NT2/D1 (cell line): ENCODE data around the gene HOXA9.

ENCODE experiments used
- DNase-seq: peaks from one replicate; pipeline ENCODE4 v3.0.0-alpha.2; 2011; ENCODE audit warnings: low read depth, low spot score
- H3K27me3 ChIP-seq: 2 replicates; pipeline ENCODE4 v1.6.0; 2011; ENCODE audit warnings: mild to moderate bottlenecking; ENCODE audit not compliant: insufficient read length, insufficient read depth
- H3K36me3 ChIP-seq: 2 replicates; pipeline ENCODE4 v1.6.1; 2011; ENCODE audit warnings: mild to moderate bottlenecking, low read length, mixed read lengths; ENCODE audit not compliant: insufficient read depth, insufficient read length
- H3K4me1 ChIP-seq: 2 replicates; pipeline ENCODE4 v1.5.1; 2011; ENCODE audit not compliant: insufficient read depth, insufficient read length
- H3K4me3 ChIP-seq: 2 replicates; pipeline ENCODE4 v1.5.1; 2011; ENCODE audit warnings: low read depth; ENCODE audit not compliant: insufficient read length
- H3K9ac ChIP-seq: 2 replicates; pipeline ENCODE4 v1.6.0; 2011; ENCODE audit warnings: low read depth; ENCODE audit not compliant: insufficient read length
- H3K9me3 ChIP-seq: 2 replicates; pipeline ENCODE4 v1.5.1; 2011; ENCODE audit warnings: mild to moderate bottlenecking, low read length; ENCODE audit not compliant: insufficient read depth
- SUZ12 ChIP-seq: IDR thresholded peaks from 2 replicates; pipeline ENCODE4 v1.6.1; 2011; ENCODE audit not compliant: insufficient read length, insufficient read depth; ENCODE audit errors: extremely low read depth
- YY1 ChIP-seq: IDR thresholded peaks from 2 replicates; pipeline ENCODE4 v1.6.1; 2011; ENCODE audit not compliant: insufficient read length, insufficient read depth
- ZNF274 ChIP-seq: IDR thresholded peaks from 2 replicates; pipeline ENCODE4 v1.6.1; 2011; ENCODE audit warnings: mild to moderate bottlenecking, low read depth, low read length

The HOXA9 gene

GRCh38 chr7:27124096-27124901 lies 41.0 kb downstream of the HOXA9 start:
- H3K4me1 ChIP-seq: no peaks in the 10 kb centered on the region
- H3K36me3 ChIP-seq: no peaks in the 10 kb centered on the region
- peaks cover 100% of the 10 kb centered on the region for H3K27me3 ChIP-seq
- no peak overlapping the region for H3K9ac ChIP-seq
- H3K9me3 ChIP-seq: no peaks in the 10 kb centered on the region
- no peak for DNase-seq
- TF ChIP-seq SUZ12 (peak; percentile 82), ZNF274 (no peak), YY1 (no peak)
- H3K4me3 ChIP-seq: no peak overlapping the region

- Histone ChIP-seq H3K4me1 (no peaks in the 10 kb centered on the region), H3K27me3 (peaks cover 100% of the 10 kb centered on the region), H3K9ac (no peak overlapping the region), H3K9me3 (no peaks in the 10 kb centered on the region), H3K36me3 (no peaks in the 10 kb centered on the region), H3K4me3 (no peak overlapping the region)
- TF ChIP-seq YY1: no peak
- no peak for TF ChIP-seq SUZ12
- no peak for TF ChIP-seq ZNF274
- no peak for DNase-seq
Measured at GRCh38 chr7:27123477-27124053, 41.8 kb downstream of the HOXA9 start.

GRCh38 chr7:27123007-27123476 lies 42.3 kb downstream of the HOXA9 start:
- Histone ChIP-seq H3K27me3 (peaks cover 100% of the 10 kb centered on the region), H3K4me3 (no peak overlapping the region), H3K9ac (no peak overlapping the region), H3K9me3 (no peaks in the 10 kb centered on the region), H3K36me3 (no peaks in the 10 kb centered on the region), H3K4me1 (no peaks in the 10 kb centered on the region)
- DNase-seq: no peak
- no peak for TF ChIP-seq ZNF274
- peak; percentile 43 for TF ChIP-seq SUZ12

- Histone ChIP-seq H3K36me3 (no peaks in the 10 kb centered on the region), H3K9me3 (no peaks in the 10 kb centered on the region), H3K27me3 (peaks cover 100% of the 10 kb centered on the region), H3K4me3 (no peak overlapping the region), H3K4me1 (no peaks in the 10 kb centered on the region), H3K9ac (no peak overlapping the region)
- TF ChIP-seq SUZ12 (no peak), YY1 (no peak), ZNF274 (no peak)
- no peak for DNase-seq
Measured at GRCh38 chr7:27122077-27122910, 43.0 kb downstream of the HOXA9 start.

GRCh38 chr7:27121684-27122076 lies 43.7 kb downstream of the HOXA9 start:
- no peak for DNase-seq
- Histone ChIP-seq H3K27me3 (peaks cover 100% of the 10 kb centered on the region), H3K9me3 (no peaks in the 10 kb centered on the region), H3K4me1 (no peaks in the 10 kb centered on the region), H3K36me3 (no peaks in the 10 kb centered on the region), H3K4me3 (no peak overlapping the region), H3K9ac (no peak overlapping the region)
- TF ChIP-seq SUZ12 (no peak), YY1 (no peak), ZNF274 (no peak)

GRCh38 chr7:27119412-27119911 lies 45.9 kb downstream of the HOXA9 start:
- Histone ChIP-seq H3K36me3 (no peaks in the 10 kb centered on the region), H3K9ac (no peak overlapping the region), H3K9me3 (no peaks in the 10 kb centered on the region), H3K27me3 (peaks cover 100% of the 10 kb centered on the region), H3K4me3 (no peak overlapping the region), H3K4me1 (peaks cover 2% of the 10 kb centered on the region)
- no peak for DNase-seq
- TF ChIP-seq SUZ12 (no peak), YY1 (no peak), ZNF274 (no peak)

- DNase-seq: no peak
- H3K27me3 ChIP-seq: peaks cover 97% of the 10 kb centered on the region
Measured at GRCh38 chr7:27118580-27118979, 46.8 kb downstream of the HOXA9 start.

More at GRCh38 chr7:27118580-27118979, 46.8 kb downstream of the HOXA9 start:
- TF ChIP-seq ZNF274: no peak
- no peak for TF ChIP-seq SUZ12
- no peak for TF ChIP-seq YY1
- Histone ChIP-seq H3K4me3 (no peak overlapping the region), H3K4me1 (peaks cover 2% of the 10 kb centered on the region), H3K9me3 (no peaks in the 10 kb centered on the region), H3K9ac (no peak overlapping the region), H3K36me3 (no peaks in the 10 kb centered on the region)
